HepG2 (cell line): ENCODE measurements around the gene POLN. TPM values are rescaled to one million over a fixed set of nuclear protein-coding genes. Genes with fewer than 3 reads are reported as not detected.

Experiments
- AGO2 ChIP-seq: fragments of 200-400 bp; formaldehyde crosslinking; optimal IDR thresholded peaks from 2 replicates; pipeline ENCODE3; 2017; ENCODE audit warnings: mild to moderate bottlenecking, low read depth, low read length, moderate library complexity
- ELF3 ChIP-seq: IDR thresholded peaks from 2 replicates; pipeline ENCODE4 v1.6.1; 2016; ENCODE audit warnings: missing genetic modification reagents, missing compliant biosample characterization
- FOXA3 ChIP-seq: IDR thresholded peaks from 2 replicates; pipeline ENCODE4 v1.6.1; 2016; ENCODE audit warnings: missing genetic modification reagents, missing compliant biosample characterization
- FOXK1 ChIP-seq: sonication (generic); formaldehyde crosslinking; IDR thresholded peaks from 2 replicates; pipeline ENCODE4 v1.4.0; 2020; ENCODE audit warnings: low read depth, missing genetic modification reagents, borderline replicate concordance
- FOXP4 ChIP-seq: sonication (generic); formaldehyde crosslinking; IDR thresholded peaks from 2 replicates; pipeline ENCODE4 v1.4.0; 2020; ENCODE audit warnings: missing genetic modification reagents
- KAT2B ChIP-seq: fragments of 150-350 bp; IDR thresholded peaks from 2 replicates; pipeline ENCODE4 v1.6.1; 2014; ENCODE audit warnings: low read depth, low read length, borderline replicate concordance
- KLF9 ChIP-seq: IDR thresholded peaks from 2 replicates; pipeline ENCODE4 v1.6.1; 2016; ENCODE audit warnings: low read depth
- KMT2A ChIP-seq: sonication (generic); formaldehyde crosslinking; IDR thresholded peaks from 2 replicates; pipeline ENCODE4 v1.4.0; 2020; ENCODE audit warnings: missing genetic modification reagents
- NAIF1 ChIP-seq: sonication (generic); formaldehyde crosslinking; IDR thresholded peaks from 2 replicates; pipeline ENCODE4 v1.5.0; 2020; ENCODE audit warnings: mild to moderate bottlenecking, missing genetic modification reagents, borderline replicate concordance
- PAWR ChIP-seq: sonication (generic); formaldehyde crosslinking; IDR thresholded peaks from 2 replicates; pipeline ENCODE4 v1.4.0; 2020; ENCODE audit warnings: missing genetic modification reagents, mild to moderate bottlenecking, borderline replicate concordance
- RNF2 ChIP-seq: fragments of 450-650 bp; conservative IDR thresholded peaks from 2 replicates; pipeline ENCODE4 v1.6.1; 2016; ENCODE audit warnings: low read depth
- SAFB2 ChIP-seq: sonication (generic); formaldehyde crosslinking; IDR thresholded peaks from 2 replicates; pipeline ENCODE4 v1.5.1; 2020; ENCODE audit warnings: missing genetic modification reagents, low read depth, mild to moderate bottlenecking, borderline replicate concordance
- SOX6 ChIP-seq, 2 experiments: fragments of 450-650 bp in 1 of 2; sonication (generic) in 1 of 2; formaldehyde crosslinking in 1 of 2; IDR thresholded peaks; 2 replicates each; pipeline versions ENCODE4 v1.4.0 to v1.6.1; 2017 to 2020; ENCODE audit warnings: antibody characterized with exemption in 1 of 2, mild to moderate bottlenecking in 1 of 2, missing genetic modification reagents in 1 of 2
- SRY ChIP-seq: sonication (generic); formaldehyde crosslinking; IDR thresholded peaks from 2 replicates; pipeline ENCODE4 v1.8.0; 2022; ENCODE audit warnings: mild to moderate bottlenecking, missing genetic modification reagents
- STAT6 ChIP-seq: sonication (generic); formaldehyde crosslinking; IDR thresholded peaks from 2 replicates; pipeline ENCODE4 v1.4.0; 2020; ENCODE audit warnings: missing genetic modification reagents, mild to moderate bottlenecking, borderline replicate concordance
- ZFY ChIP-seq: sonication (generic); formaldehyde crosslinking; IDR thresholded peaks from 2 replicates; pipeline ENCODE4 v1.4.0; 2020; ENCODE audit warnings: missing genetic modification reagents
- ZNF329 ChIP-seq: sonication (generic); formaldehyde crosslinking; IDR thresholded peaks from 2 replicates; pipeline ENCODE4 v1.9.0; 2021; ENCODE audit warnings: low read depth, mild to moderate bottlenecking, missing genetic modification reagents
- ZNF44 ChIP-seq: sonication (generic); formaldehyde crosslinking; IDR thresholded peaks from 2 replicates; pipeline ENCODE4 v1.5.1; 2020; ENCODE audit warnings: mild to moderate bottlenecking, missing genetic modification reagents
- ZNF792 ChIP-seq: IDR thresholded peaks from 2 replicates; pipeline ENCODE4 v1.6.1; 2016
- polyA plus RNA-seq, 8 experiments: library from polyadenylated mRNA; depleted of rRNA in 3 of 8; stranded (reverse) in 7 of 8; unstranded in 1 of 8; fragments of >200 nt; fragmentation: Illumina TruSeq in 4 of 8; extraction: Trizol in 4 of 8; gene quantifications; 2 replicates each; pipeline versions ENCODE4 v1.2.1 to v1.2.3, GENCODE V29; 2011 to 2016; ENCODE audit warnings: low read depth in 4 of 8, missing spikeins in 1 of 8, mixed read lengths in 1 of 8; ENCODE audit not compliant: insufficient read depth in 1 of 8
- total RNA-seq, 5 experiments: library from RNA; depleted of rRNA; stranded (reverse); fragments of >200 nt; fragmentation: Illumina TruSeq; extraction: Trizol; gene quantifications; 2 replicates each; pipeline ENCODE4 v1.2.3, GENCODE V29; 2016; ENCODE audit warnings: low read depth in 1 of 5
- TF ChIP-seq, protein P1 (sequence below): sonication (generic); formaldehyde crosslinking; IDR thresholded peaks from 2 replicates; pipeline ENCODE4 v1.4.0; 2020; ENCODE audit warnings: mild to moderate bottlenecking, missing genetic modification reagents

Gene POLN
- total and polyA plus RNA-seq, 2 of the 13 experiments (the other 11 are each of a cell fraction or from before 2014, with no cell fraction given): 0.93 to 1.5 TPM

- 0 out of 2 replicates have a peak, but pooled peaks have one; percentile 12 for TF ChIP-seq STAT6
- TF ChIP-seq FOXA3: peak; percentile 9; the same call in 1 of the 2 replicates
- TF ChIP-seq ZNF44: peak; percentile 28; the same call in 1 of the 2 replicates
- TF ChIP-seq ZNF329 (CRISPR knock-in tag): no peak
- no peak for TF ChIP-seq KAT2B
- TF ChIP-seq, protein P1, sequence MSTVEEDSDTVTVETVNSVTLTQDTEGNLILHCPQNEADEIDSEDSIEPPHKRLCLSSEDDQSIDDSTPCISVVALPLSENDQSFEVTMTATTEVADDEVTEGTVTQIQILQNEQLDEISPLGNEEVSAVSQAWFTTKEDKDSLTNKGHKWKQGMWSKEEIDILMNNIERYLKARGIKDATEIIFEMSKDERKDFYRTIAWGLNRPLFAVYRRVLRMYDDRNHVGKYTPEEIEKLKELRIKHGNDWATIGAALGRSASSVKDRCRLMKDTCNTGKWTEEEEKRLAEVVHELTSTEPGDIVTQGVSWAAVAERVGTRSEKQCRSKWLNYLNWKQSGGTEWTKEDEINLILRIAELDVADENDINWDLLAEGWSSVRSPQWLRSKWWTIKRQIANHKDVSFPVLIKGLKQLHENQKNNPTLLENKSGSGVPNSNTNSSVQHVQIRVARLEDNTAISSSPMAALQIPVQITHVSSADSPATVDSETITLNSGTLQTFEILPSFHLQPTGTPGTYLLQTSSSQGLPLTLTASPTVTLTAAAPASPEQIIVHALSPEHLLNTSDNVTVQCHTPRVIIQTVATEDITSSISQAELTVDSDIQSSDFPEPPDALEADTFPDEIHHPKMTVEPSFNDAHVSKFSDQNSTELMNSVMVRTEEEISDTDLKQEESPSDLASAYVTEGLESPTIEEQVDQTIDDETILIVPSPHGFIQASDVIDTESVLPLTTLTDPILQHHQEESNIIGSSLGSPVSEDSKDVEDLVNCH (CRISPR knock-in tag): no peak
- no peak for TF ChIP-seq SOX6 (IDR thresholded peaks at IDR 0.05)
- TF ChIP-seq SOX6 (CRISPR knock-in tag; IDR thresholded peaks at IDR 0.05): no peak; the same call in 1 of the 2 replicates
- TF ChIP-seq ZNF792: no peak; the same call in 1 of the 2 replicates
- TF ChIP-seq ELF3 (CRISPR knock-in tag): peak; percentile 63
- no peak for TF ChIP-seq PAWR
- TF ChIP-seq AGO2: peak; percentile 73
- TF ChIP-seq RNF2: peak; percentile 58; the same call in 1 of the 2 replicates
- TF ChIP-seq KMT2A (CRISPR knock-in tag): peak; percentile 86
- peak; percentile 92; the same call in 1 of the 2 replicates for TF ChIP-seq KLF9 (CRISPR knock-in tag)
- TF ChIP-seq SAFB2: 0 out of 2 replicates have a peak, but pooled peaks have one; percentile 45
- peak; percentile 84 for TF ChIP-seq SRY
- peak; percentile 35; the same call in 1 of the 2 replicates for TF ChIP-seq NAIF1 (CRISPR knock-in tag)
- TF ChIP-seq FOXK1 (CRISPR knock-in tag): peak; percentile 67; the same call in 1 of the 2 replicates
- TF ChIP-seq FOXP4 (CRISPR knock-in tag): 0 out of 2 replicates have a peak, but pooled peaks have one; percentile 12
- peak; percentile 90 for TF ChIP-seq ZFY
These were observed at the start of gene POLN, which contains the start of gene HAUS3 (continued) for GRCh38 chr4:2241410-2242353.
